HepG2 (cell line): ENCODE data around the gene CFTR.

Experiments used
- EP300 ChIP-seq, 3 experiments: sonication (generic) in 1 of 3; formaldehyde crosslinking in 1 of 3; IDR thresholded peaks; 2 replicates each; pipeline versions ENCODE4 v1.5.1 to v1.6.1; 2011 to 2020; ENCODE audit warnings: low read depth in 2 of 3, low read length in 2 of 3, borderline replicate concordance in 1 of 3, improper control_type of control experiment in 1 of 3, mild to moderate bottlenecking in 1 of 3, missing genetic modification reagents in 1 of 3, moderate library complexity in 1 of 3
- ERF ChIP-seq: IDR thresholded peaks from 2 replicates; pipeline ENCODE4 v1.6.1; 2018; ENCODE audit warnings: missing biosample characterization, missing genetic modification reagents
- MLXIP ChIP-seq: sonication (generic); formaldehyde crosslinking; IDR thresholded peaks from 2 replicates; pipeline ENCODE4 v1.9.0; 2021; ENCODE audit warnings: missing genetic modification reagents, borderline replicate concordance
- ZNF773 ChIP-seq: sonication (generic); formaldehyde crosslinking; IDR thresholded peaks from 2 replicates; pipeline ENCODE4 v1.4.0; 2020; ENCODE audit warnings: missing genetic modification reagents, borderline replicate concordance
- TF ChIP-seq, protein P1 (sequence below): IDR thresholded peaks from 2 replicates; pipeline ENCODE4 v1.6.1; 2016; ENCODE audit warnings: low read depth, control low read depth
- TF ChIP-seq, protein P2 (sequence below): conservative IDR thresholded peaks from 2 replicates; pipeline ENCODE4 v1.6.1; 2018; ENCODE audit warnings: missing genetic modification reagents

- TF ChIP-seq EP300 (IDR thresholded peaks at IDR 0.05; ENCODE audit: low read depth in 2 of 2, low read length in 2 of 2) (no peak), EP300 (CRISPR knock-in tag; IDR thresholded peaks at IDR 0.05; ENCODE audit: borderline replicate concordance) (no peak), ERF (CRISPR knock-in tag) (no peak), ZNF773 (CRISPR knock-in tag) (no peak), MLXIP (no peak)
- TF ChIP-seq, protein P1, sequence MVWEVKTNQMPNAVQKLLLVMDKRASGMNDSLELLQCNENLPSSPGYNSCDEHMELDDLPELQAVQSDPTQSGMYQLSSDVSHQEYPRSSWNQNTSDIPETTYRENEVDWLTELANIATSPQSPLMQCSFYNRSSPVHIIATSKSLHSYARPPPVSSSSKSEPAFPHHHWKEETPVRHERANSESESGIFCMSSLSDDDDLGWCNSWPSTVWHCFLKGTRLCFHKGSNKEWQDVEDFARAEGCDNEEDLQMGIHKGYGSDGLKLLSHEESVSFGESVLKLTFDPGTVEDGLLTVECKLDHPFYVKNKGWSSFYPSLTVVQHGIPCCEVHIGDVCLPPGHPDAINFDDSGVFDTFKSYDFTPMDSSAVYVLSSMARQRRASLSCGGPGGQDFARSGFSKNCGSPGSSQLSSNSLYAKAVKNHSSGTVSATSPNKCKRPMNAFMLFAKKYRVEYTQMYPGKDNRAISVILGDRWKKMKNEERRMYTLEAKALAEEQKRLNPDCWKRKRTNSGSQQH = no peak
- TF ChIP-seq, protein P2, sequence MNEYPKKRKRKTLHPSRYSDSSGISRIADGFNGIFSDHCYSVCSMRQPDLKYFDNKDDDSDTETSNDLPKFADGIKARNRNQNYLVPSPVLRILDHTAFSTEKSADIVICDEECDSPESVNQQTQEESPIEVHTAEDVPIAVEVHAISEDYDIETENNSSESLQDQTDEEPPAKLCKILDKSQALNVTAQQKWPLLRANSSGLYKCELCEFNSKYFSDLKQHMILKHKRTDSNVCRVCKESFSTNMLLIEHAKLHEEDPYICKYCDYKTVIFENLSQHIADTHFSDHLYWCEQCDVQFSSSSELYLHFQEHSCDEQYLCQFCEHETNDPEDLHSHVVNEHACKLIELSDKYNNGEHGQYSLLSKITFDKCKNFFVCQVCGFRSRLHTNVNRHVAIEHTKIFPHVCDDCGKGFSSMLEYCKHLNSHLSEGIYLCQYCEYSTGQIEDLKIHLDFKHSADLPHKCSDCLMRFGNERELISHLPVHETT (CRISPR knock-in tag) = no peak
These were observed 187.6 kb downstream of the CFTR start for GRCh38 chr7:117667456-117667855.
